Islet precursor cell (in vitro differentiated cells): ENCODE measurements around the gene FPGS.
"Not testable (repeated sequence)": the region's sequence is repeated elsewhere in the genome, so short reads cannot be mapped to it uniquely, and the experiment has no call there.

Experiments used
- DNase-seq: peaks from one replicate; pipeline ENCODE4 v3.0.0-alpha.2; 2018

The FPGS gene

DNA sequence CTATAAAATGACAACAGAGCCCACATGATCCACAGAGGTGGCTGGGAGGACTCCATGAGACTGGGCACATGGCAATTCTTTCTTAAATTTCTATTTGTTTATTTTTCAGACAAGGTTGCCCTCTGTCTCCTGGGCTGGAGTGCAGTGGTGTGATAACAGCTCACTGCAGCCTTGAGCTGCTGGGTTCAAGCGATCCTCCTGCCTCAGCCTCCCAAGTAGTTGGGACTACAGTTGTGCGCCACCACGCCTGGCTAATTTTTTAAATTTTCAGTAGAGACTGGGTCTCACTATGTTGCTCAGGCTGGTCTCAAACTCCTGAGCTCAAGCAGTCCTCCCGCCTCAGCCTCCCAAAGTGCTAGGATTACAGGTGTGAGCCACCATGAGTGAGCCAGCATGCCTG is 42.9 kb downstream of the FPGS start:
- DNase-seq, result not testable (repeated sequence)

DNA sequence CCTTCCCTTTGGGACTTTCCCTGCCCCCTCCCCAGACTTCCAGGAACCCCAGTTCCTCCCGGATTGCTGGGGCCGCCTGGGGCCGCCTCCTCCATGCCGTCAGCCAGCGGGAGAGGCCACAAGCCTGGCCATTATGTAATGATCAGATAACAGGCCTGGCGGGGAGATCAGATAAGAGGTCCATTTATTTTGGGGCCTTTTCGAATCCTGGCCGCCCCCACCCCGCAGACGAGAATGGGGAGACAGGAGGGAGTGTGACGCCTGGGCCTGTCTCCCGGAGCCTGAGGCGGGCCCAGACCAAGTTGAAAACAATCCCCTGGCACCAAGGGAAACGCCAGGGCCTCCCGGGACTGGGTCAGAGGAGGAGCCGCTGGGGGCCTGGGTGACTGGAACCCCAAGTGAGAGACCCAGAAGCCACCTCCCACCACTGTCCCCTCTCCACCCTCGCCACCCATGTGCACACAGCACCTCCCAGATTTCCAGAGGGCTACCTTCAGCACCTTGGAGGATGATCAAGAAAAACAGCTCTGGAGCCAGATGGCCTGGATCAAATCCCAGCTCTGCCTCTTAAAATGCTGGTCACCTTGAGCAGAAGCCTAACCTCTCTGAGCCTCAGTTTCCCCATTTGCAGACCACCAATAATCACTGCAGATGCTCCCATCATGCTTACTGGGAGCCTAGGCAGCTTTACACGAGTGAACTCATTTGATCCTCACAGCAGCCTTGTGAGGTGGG is 43.9 kb downstream of the FPGS start:
- DNase-seq, result peak; percentile 62

DNA sequence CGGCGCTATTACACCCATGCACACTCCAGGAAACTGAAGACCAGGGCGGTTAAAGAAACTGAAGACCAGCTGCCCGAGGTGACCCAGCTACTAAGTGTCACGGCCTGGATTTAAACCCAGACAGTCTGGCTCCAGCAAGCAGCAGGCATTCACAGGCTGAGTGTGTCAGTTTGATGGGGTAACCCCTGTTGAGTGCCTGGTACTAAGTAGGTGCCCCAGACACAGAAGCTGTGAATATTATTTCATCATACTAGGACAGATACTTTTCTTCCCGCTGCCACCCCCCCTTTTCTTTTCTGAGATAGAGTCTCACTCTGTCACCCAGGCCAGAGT is 44.5 kb downstream of the FPGS start:
- DNase-seq, result no peak

DNA sequence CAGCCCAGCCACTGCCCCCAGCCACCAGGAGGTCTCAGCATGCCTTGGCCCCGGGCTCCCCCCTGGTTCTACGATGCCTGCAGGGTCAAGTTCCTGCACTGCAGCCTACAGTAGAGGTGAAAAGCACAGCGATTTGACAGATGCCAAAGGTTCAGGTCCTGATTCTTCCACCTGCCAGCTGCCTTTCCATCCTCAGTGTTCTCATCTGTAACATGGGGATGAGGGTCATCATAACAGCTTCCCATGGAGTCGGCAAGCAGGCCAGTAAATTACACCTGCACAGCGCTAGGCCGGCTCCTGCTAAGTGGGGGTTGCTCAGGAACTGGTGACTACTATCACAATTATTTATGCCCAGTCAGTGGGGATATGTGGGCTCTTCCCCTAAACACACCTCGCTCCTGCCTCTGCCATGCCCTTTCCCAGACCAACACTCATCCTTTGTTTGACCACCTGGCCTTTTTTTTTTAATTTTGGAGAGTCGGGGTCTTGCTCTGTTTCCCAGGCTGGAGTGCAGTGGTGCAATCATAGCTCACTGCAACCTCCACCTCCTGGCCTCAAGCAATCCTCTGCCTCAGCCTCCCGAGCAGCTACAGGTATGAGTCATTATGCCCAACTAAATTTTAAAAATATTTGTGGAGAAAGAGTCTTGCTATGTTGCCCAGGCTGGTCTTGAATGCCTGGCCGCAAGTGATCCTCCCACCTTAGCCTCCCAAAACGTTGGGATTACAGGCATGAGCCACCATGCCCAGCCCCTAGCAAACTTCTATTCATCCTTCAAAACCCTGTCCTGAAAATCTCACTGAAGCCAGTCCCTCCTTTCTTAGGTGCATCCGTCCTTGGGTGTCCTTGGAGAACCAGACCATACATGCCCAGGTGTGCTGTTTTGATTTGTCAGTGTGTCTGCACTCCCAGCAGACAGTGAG is 45.4 kb downstream of the FPGS start:
- no peak for DNase-seq

DNA sequence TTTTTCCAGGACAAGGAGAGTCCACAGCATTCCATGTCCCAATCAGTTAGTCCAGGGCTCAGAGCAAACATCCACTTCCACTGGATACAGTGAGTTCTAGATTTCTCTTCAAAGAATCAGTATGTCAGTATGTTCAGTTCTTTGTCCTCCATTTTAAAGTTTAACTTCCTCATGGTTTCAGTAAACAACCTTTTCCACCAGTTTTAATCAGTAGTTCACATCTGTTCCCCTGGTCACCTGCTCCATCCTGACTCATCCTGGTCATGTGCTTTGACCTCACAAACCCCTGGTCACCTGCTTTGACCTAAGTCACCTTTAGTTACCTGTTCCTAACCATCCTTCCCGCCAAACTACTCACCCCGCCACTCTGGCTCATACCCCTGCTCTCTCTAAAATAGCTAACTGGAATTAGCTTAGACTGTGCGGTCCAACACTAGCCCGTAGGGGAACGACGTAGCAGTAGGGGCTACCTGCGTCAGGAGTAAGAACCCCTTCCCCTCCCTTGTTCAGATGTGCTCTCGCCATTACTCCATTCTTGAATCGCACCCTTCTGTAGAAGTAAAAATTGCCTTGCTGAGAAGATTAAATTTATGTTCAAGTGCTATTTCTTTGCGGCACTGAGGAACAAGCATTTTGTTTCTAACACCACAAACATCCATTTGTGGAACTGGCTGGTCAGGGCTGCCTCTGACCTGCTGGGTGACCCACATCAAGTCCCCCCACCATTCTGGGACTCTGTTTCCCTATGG is 46.2 kb downstream of the FPGS start:
- no peak for DNase-seq

DNA sequence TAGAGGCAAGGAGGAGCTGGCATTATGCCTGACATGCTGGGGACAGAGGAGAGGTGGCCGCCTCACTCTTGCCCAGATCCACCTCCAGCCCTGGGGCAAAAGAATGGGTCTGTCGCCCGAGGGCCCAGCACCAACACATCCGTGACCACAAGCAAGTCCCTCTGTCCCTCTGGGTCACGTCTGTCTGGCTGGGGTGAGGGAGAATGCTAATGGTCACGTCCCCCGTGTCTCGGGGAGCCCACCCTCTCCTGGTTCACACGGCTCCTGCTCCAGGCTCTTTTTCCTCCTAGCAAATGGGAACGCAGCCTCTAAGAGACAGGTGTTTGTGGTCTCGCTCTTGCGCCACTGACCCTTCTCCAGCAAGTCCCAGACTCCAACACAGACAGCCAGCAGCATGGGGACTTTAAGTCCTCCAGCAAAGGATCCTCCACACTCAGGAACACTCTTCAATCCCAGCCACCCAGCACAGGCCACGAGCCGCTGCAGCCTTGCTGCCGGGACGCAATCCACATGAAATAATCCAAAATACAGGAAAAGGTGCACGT is 47.7 kb downstream of the FPGS start:
- no peak for DNase-seq

DNA sequence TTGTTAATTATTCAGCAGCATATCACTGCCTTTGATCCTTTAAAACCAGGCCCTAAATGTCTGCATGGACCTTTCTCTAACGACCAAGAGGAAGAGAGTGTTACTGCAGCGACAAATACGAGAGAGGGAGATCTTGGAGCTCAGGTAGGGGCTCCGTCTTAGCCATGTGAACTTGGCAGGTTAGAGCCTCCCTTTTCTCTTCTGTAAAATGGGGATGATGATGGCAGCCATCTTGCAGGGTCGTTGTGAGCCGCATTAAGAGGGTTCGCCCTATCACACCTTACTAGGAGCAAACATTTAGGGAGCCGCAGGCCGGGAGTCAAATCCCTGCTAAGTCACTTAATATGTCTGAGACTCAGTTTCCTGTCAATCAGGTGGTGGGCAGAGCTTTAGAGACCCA is 50.1 kb downstream of the FPGS start:
- no peak for DNase-seq

DNA sequence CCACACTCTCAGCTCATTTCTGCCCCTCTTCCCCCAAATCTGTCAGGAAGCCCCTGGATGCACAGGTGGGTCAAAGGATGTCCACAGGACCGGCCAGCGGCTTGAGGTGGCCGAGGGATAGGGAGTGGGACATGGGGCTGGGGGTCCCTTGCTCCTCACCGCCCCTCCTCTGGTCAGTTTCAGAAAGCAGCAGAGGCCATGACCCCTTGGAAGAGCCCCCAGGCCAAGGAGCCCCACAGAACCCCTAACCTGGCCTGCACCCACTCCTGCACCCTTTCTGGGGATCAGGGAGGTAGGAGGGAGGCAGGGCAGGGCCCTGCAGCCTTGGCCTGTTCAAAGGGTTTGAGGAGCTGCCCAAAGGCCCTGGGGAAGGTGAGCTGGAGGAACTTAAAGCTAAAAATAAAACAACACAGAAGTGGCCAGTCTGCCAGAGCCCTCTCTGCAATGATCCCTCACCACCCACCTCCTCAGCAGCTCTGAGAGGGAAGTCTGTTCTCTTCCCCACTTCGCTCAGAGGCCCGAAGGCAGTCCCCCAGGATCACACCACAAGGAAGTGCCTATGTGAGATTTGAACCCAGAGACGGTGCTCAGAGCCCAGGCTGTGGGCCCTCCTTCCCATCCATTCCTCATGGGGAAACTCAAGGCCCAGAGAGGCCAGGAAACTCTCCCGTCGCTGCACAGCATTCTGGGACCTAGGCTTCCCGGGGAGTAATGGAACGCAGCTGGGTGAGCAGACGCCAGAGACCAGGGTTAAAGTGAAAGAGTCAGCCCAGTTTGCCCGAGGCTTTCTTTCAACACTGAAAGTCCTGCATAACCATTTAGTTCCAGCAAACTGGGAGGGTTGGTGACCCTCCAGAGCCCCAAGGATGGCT is 50.9 kb downstream of the FPGS start:
- DNase-seq, result no peak

DNA sequence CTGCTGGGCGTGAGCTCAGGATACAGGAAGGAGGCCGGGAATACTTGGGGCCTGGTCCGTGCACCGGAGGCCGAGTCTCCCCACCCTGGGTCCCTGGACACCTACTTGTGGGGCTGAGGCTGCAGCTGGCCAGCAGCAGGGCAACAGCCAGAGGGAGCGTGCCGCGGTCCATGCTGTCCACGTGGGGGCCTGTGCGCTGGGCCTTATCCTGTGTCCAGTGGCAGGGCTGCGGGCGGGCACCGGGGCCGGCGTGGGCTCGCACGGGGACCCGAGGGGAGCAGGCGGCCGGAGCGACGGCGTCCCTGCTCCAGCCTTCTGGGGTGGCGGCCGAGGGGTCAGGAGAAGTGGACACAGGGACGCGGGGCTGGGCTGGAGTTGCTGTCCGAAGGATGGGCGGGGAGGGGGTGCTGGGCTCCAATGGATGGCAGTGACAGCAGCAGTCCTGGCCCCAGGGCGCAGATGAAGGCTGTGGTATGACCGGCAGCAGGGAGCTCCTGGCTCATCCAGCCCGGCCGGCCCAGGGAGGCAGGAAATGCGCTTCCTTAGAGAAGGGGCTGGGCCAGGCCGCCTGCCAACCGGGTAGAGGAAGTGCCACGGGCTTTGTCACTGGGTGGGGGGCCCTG is 51.6 kb downstream of the FPGS start, which contains the start of gene ENG:
ENG (minus strand) TSS at position 475 of the 623 bp plus-strand sequence; CDS start at position 172, 303 bp downstream.
- peak; percentile 90 for DNase-seq

DNA sequence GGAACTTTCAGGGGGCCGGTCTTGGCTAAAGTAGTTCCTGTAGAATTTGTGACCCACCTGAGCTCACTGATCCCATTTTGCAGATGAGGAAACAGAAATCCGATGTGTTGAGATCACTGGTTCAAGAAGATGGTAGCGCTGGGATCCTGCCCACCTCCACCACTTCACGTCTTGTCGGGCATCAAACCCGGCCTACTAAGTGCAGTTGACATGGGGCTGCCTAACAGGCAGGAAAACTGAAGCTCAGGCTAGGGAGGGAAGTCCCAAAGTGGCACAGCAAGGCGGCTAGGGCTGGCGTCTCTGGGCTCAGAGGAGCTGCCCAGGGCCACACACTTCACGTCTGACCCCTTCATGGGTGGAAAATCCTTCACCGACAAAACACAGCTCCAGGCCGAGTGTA is 52.3 kb downstream of the FPGS start:
- no peak for DNase-seq

DNA sequence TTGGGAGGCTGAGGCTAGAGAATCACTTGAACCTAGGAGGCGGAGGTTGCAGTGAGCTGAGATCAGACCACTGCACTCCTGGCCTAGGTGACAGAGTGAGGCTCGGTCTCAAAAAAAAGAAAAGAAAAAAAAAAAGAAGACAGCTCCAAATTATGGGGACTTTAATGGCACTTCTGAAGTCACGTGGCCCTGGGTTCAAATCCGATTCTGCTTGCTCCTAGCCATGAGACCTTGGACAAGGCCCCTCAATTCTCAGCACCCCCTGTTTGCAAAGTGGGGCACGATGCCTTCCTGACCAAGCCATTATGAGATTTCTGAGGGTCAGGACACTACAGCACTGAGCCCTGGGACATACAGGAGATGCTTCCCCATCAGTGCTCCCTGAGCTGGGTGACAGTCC is 52.8 kb downstream of the FPGS start:
- DNase-seq, result no peak

DNA sequence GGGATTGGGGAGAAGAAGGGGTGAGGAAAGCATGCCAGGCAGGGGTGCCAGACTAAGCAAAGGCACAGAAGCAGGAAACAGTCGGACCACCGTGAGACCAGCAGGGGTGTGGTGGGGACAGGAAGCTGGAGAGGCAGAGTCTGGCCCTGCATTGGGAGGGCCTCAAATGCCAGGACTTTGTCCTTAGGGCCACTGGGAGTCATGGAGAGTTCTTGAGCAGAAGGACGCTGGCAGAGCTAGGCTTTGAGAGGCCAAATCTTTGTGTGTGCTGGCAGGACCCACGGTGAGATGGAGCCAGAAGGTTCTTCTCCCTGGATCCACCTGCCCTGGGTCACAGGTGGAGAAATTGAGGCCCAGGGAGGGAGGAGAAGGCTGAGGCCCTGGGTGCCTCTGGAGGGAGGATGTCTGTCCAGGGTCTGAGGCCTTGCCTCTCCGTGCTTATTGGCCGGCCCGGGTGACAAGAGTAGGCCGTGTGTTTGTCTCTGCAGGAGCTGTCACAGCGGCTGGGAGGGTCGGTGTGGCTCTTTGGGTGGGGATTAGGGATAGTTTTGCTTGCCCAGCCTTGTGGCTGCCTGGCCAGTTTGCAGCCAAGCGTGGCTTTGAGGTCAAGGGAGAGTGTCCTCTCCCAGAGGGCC is 53.5 kb downstream of the FPGS start:
- no peak for DNase-seq

DNA sequence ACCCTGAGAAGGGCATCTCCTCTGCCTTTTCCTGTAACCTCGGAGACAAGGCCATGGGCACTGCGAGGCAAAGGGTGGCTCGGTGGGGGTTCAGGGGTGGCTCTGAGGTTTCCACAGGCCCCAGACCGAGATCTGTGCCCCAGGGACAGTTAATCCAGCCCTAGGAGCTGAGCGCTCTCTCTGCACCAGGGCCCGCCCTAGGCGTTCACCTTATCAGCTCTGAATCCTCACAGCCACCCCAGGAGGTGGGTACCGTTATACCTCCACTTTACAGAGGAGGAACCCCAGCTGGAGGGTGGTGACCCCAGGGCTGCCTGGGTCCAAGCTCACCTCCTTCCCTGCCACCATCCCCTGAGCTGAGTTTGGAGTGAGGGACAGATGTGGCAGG is 54.0 kb downstream of the FPGS start:
- no peak for DNase-seq

DNA sequence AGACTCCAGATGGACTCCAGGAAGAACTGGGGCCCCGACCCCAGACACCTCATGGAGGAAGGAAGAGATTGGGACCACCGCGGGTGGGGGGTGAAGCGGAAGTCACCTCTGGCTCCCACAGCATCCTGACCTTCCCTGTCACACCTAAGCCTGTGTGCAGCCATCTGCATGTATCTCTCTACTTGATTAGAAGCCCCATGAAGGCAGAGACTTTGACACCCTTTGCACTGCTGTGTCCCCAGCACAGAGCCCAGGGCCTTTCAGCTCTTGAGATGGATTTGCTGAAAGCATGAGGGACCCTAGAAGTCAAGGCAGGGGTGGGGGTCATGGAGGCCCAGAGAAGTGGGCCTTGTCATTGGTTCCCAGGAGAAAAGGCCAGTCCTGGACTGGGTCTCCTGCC is 54.6 kb downstream of the FPGS start:
- DNase-seq, result no peak

DNA sequence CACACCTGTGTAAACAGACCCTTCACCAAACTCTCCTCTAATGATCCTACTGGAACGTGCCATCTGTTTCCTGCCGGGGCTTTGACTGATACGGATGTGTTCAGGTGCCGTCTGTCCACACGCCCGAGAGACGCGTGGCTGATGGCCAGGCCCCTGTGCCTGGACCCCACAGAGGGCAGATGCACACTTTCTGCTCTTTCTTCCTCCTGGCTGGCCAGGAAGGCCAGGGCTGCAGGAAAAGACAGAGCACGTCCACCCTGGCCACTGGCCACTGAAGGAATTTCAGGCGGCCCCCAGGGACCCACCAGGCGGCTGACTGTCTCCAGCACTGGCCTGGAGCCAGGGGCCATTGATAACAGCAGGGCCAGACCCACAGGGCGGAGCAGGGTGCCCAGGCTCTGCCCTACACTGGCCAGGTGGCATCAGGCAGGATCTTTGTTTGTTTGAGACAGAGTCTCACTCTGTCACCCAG is 55.4 kb downstream of the FPGS start:
- DNase-seq, result no peak

DNA sequence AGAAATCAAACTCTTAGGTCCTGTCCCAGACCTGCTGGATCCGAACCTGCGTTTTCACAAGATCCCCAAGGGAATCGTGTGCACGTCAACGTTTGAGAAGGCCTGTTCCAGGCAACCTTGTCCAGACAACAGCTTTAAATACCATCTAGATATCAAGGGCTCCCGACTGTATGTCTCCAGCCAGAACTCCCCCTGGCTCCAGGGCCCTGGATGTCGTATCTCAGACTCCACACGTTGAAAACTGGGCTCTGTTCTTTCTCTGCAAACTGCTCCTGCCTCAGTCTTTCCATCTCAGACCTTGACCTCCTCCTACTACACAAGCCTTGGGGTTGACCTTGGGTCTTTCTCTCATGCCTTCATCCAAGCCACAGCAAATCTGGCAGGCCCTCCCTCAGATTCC is 57.6 kb downstream of the FPGS start:
- no peak for DNase-seq

DNA sequence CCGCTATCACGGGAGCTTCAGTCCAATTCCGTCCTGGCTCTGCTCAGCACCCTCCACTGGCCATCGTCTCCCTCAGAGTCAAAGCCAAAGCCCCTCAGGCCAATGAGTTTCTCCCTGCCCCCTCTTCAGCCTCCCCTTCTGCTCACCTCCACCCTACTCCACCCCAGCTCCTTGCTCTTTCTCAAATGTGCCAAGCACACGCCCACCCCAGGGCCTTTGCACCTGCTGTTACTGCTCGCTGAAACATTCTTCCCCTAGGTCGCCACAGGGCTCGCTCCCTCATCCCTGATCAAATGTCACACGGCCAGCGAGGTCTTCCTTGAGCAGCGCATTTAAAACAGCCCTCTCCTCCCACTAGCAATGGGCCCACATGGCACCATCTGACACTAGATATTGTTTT is 58.1 kb downstream of the FPGS start:
- DNase-seq, result no peak

DNA sequence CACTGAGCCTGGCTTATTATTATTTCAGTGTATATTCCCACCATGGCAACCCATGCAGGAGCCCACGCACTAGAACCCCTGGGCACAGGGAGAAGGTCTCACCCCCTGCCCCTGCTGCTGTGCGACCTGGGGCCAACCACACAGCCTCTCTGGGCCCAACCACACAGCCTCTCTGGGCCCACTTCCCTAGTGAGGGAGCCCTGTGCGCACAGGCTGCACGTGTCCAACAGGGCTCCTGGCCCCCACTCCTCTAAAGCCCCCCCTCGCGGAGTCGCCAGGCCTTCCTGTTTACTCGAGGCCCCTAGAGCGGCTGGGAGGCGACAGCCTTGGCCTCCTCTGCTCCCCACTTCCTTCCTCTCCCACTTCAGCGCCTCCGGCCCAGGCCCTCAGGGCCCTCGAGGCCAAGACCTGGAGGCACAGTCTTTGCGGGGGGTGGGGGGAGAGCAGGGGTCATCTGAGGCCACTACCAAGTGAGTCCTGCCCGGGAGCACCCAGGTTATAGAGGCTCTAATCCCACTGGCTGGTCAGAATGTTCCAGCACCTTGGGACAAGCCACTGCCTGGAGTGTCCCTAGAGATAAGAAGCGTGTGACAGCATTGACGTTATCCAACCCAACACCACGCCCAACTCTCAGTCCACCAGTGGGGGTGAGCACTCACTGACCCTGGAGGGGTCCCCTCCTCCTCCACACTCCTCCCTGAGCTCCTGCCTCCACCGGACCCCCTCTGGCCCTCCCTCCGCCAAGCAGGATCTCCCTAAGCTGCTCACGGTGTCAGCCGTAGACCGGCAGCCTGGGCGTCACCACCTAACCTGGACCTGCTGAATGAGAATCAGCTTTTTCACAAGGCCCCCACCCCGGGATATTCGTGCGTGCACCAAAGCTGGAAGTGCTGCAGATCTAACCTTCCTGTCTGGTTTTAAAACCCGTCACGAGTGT is 59.7 kb downstream of the FPGS start:
- DNase-seq, result no peak

DNA sequence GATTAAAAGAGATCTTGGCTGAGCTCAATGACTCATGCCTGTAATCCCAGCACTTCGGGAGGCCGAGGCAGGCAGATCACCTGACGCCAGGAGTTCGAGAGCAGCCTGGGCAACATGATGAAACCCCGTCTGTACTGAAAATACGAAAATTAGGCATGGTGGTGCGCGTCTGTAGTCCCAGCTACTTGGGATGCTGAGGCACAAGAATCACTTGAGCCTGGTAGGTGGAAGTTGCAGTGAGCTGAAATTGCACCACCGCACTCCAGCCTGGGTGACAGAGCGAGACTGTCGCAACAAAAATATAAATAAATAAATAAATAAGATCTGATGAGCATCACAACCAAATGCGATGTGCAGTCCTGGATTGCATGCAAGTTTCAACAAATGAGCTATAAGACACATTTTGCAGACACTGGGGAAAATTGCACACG is 60.5 kb downstream of the FPGS start:
- no peak for DNase-seq
